ENCODE results near the gene RPP14.
"Not testable (repeated sequence)": the region's sequence is repeated elsewhere in the genome, so short reads cannot be mapped to it uniquely, and the experiment has no call there.

The RPP14 gene

GRCh38 chr3:58281069-58281468, 25.0 kb upstream of the RPP14 start:
- no peak for TF ChIP-seq CTCF (conservative IDR thresholded peaks at IDR 0.05; ENCODE audit: low read depth, low read length)
- Histone ChIP-seq H2AFZ (ENCODE audit: low read depth) (no peak overlapping the region), H3K4me3 (IDR thresholded peaks at IDR 0.05; ENCODE audit: insufficient read depth, low read depth, low read length) (no peak overlapping the region), H3K27me3 (ENCODE audit: insufficient read depth, low read depth) (no peaks in the 10 kb centered on the region), H3K4me1 (ENCODE audit: low read depth, poor library complexity, severe bottlenecking) (no peaks in the 10 kb centered on the region), H3K36me3 (ENCODE audit: insufficient read depth) (no peaks in the 10 kb centered on the region), H3K79me2 (ENCODE audit: insufficient read depth, low read depth) (no peaks in the 10 kb centered on the region), H3K27ac (no peak overlapping the region), H4K20me1 (ENCODE audit: insufficient read depth) (no peaks in the 10 kb centered on the region), H3K4me2 (no peak overlapping the region), H3K9ac (no peak overlapping the region)

- H4K20me1 ChIP-seq (ENCODE audit: insufficient read depth), result no peaks in the 10 kb centered on the region
- H3K4me3 ChIP-seq (IDR thresholded peaks at IDR 0.05; ENCODE audit: insufficient read depth, low read depth, low read length), result no peak overlapping the region
- no peak overlapping the region for H2AFZ ChIP-seq (ENCODE audit: low read depth)
- no peaks in the 10 kb centered on the region for H3K79me2 ChIP-seq (ENCODE audit: insufficient read depth, low read depth)
- no peak overlapping the region for H3K27ac ChIP-seq
- H3K4me1 ChIP-seq (ENCODE audit: low read depth, poor library complexity, severe bottlenecking), result no peaks in the 10 kb centered on the region
- H3K27me3 ChIP-seq (ENCODE audit: insufficient read depth, low read depth), result no peaks in the 10 kb centered on the region
- H3K36me3 ChIP-seq (ENCODE audit: insufficient read depth), result no peaks in the 10 kb centered on the region
- TF ChIP-seq CTCF (conservative IDR thresholded peaks at IDR 0.05; ENCODE audit: low read depth, low read length), result no peak
- H3K4me2 ChIP-seq, result no peak overlapping the region
- H3K9ac ChIP-seq, result no peak overlapping the region
Observed at GRCh38 chr3:58285334-58285733, 20.7 kb upstream of the RPP14 start.

GRCh38 chr3:58287354-58287753, 18.7 kb upstream of the RPP14 start:
- no peaks in the 10 kb centered on the region for H3K4me1 ChIP-seq (ENCODE audit: low read depth, poor library complexity, severe bottlenecking)
- no peak for TF ChIP-seq CTCF (conservative IDR thresholded peaks at IDR 0.05; ENCODE audit: low read depth, low read length)
- H3K27ac ChIP-seq, result no peak overlapping the region
- no peaks in the 10 kb centered on the region for H3K79me2 ChIP-seq (ENCODE audit: insufficient read depth, low read depth)
- H3K4me2 ChIP-seq, result no peak overlapping the region
- no peaks in the 10 kb centered on the region for H3K36me3 ChIP-seq (ENCODE audit: insufficient read depth)
- H4K20me1 ChIP-seq (ENCODE audit: insufficient read depth), result no peaks in the 10 kb centered on the region
- H3K4me3 ChIP-seq (IDR thresholded peaks at IDR 0.05; ENCODE audit: insufficient read depth, low read depth, low read length), result no peak overlapping the region
- no peak overlapping the region for H3K9ac ChIP-seq
- H3K27me3 ChIP-seq (ENCODE audit: insufficient read depth, low read depth), result no peaks in the 10 kb centered on the region
- H2AFZ ChIP-seq (ENCODE audit: low read depth), result no peak overlapping the region

GRCh38 chr3:58288011-58288728, 17.9 kb upstream of the RPP14 start:
- no peak overlapping the region for H3K4me3 ChIP-seq (IDR thresholded peaks at IDR 0.05; ENCODE audit: insufficient read depth, low read depth, low read length)
- no peaks in the 10 kb centered on the region for H3K79me2 ChIP-seq (ENCODE audit: insufficient read depth, low read depth)
- TF ChIP-seq CTCF (conservative IDR thresholded peaks at IDR 0.05; ENCODE audit: low read depth, low read length), result no peak
- no peak overlapping the region for H3K27ac ChIP-seq
- H3K27me3 ChIP-seq (ENCODE audit: insufficient read depth, low read depth), result no peaks in the 10 kb centered on the region
- H3K4me2 ChIP-seq, result no peak overlapping the region
- H3K9ac ChIP-seq, result no peak overlapping the region
- H3K4me1 ChIP-seq (ENCODE audit: low read depth, poor library complexity, severe bottlenecking), result no peaks in the 10 kb centered on the region
- H3K36me3 ChIP-seq (ENCODE audit: insufficient read depth), result no peaks in the 10 kb centered on the region
- no peak overlapping the region for H2AFZ ChIP-seq (ENCODE audit: low read depth)
- no peaks in the 10 kb centered on the region for H4K20me1 ChIP-seq (ENCODE audit: insufficient read depth)

- not testable (repeated sequence) for H3K4me3 ChIP-seq (IDR thresholded peaks at IDR 0.05; ENCODE audit: insufficient read depth, low read depth, low read length); H4K20me1 ChIP-seq (ENCODE audit: insufficient read depth); H3K79me2 ChIP-seq (ENCODE audit: insufficient read depth, low read depth); H3K4me1 ChIP-seq (ENCODE audit: low read depth, poor library complexity, severe bottlenecking); H3K36me3 ChIP-seq (ENCODE audit: insufficient read depth); H3K27ac ChIP-seq; H3K4me2 ChIP-seq; H2AFZ ChIP-seq (ENCODE audit: low read depth); H3K9ac ChIP-seq; H3K27me3 ChIP-seq (ENCODE audit: insufficient read depth, low read depth)
Observed at GRCh38 chr3:58288964-58289613, 17.0 kb upstream of the RPP14 start.

- H3K4me3 ChIP-seq (IDR thresholded peaks at IDR 0.05; ENCODE audit: insufficient read depth, low read depth, low read length); H3K4me1 ChIP-seq (ENCODE audit: low read depth, poor library complexity, severe bottlenecking); H3K36me3 ChIP-seq (ENCODE audit: insufficient read depth); H3K79me2 ChIP-seq (ENCODE audit: insufficient read depth, low read depth); H2AFZ ChIP-seq (ENCODE audit: low read depth); H3K27me3 ChIP-seq (ENCODE audit: insufficient read depth, low read depth); H3K9ac ChIP-seq; H3K4me2 ChIP-seq; H3K27ac ChIP-seq; H4K20me1 ChIP-seq (ENCODE audit: insufficient read depth): not testable (repeated sequence)
Observed at GRCh38 chr3:58290446-58290845, 15.6 kb upstream of the RPP14 start.

Data from KMS-11 (cell line).